Measurements from ENCODE around the gene CASP2.

CASP2 gene

GRCh38 chr7:143287935-143288826 lies at the start of gene CASP2:
Gene CASP2, plus strand, starts transcription at chr7:143288351. Its CDS starts 105 bp downstream, at chr7:143288456.
- DNase-seq (ENCODE audit: low read depth) = peak; percentile 97
- peak within 1 kb of the TSS; percentile 80 for H3K4me3 ChIP-seq (ENCODE audit: low read length)
- peak; percentile 31 for TF ChIP-seq CTCF (IDR thresholded peaks at IDR 0.05; ENCODE audit: insufficient read depth, low read depth, low read length, missing control alignments)

- no peak overlapping the region for H3K4me3 ChIP-seq (ENCODE audit: low read length)
Measured at GRCh38 chr7:143239813-143240212, 48.3 kb upstream of the CASP2 start.

GRCh38 chr7:143240291-143241168 lies 47.6 kb upstream of the CASP2 start:
- H3K4me3 ChIP-seq (ENCODE audit: low read length) = no peak overlapping the region
- DNase-seq (ENCODE audit: low read depth) = peak; percentile 85
- peak; percentile 97 for TF ChIP-seq CTCF (IDR thresholded peaks at IDR 0.05; ENCODE audit: insufficient read depth, low read depth, low read length, missing control alignments)

More at GRCh38 chr7:143239813-143240212, 48.3 kb upstream of the CASP2 start:
- peak; percentile 40 for DNase-seq (ENCODE audit: low read depth)
- TF ChIP-seq CTCF (IDR thresholded peaks at IDR 0.05; ENCODE audit: insufficient read depth, low read depth, low read length, missing control alignments) = no peak

- no peak for TF ChIP-seq CTCF (IDR thresholded peaks at IDR 0.05; ENCODE audit: insufficient read depth, low read depth, low read length, missing control alignments)
- H3K4me3 ChIP-seq (ENCODE audit: low read length) = no peak overlapping the region
- no peak for DNase-seq (ENCODE audit: low read depth)
Measured at GRCh38 chr7:143242306-143242705, 45.8 kb upstream of the CASP2 start.

- no peak overlapping the region for H3K4me3 ChIP-seq (ENCODE audit: low read length)
- no peak for DNase-seq (ENCODE audit: low read depth)
- no peak for TF ChIP-seq CTCF (IDR thresholded peaks at IDR 0.05; ENCODE audit: insufficient read depth, low read depth, low read length, missing control alignments)
Measured at GRCh38 chr7:143243111-143243510, 45.0 kb upstream of the CASP2 start.

GRCh38 chr7:143243614-143244013 lies 44.5 kb upstream of the CASP2 start:
- no peak for DNase-seq (ENCODE audit: low read depth)
- no peak overlapping the region for H3K4me3 ChIP-seq (ENCODE audit: low read length)
- no peak for TF ChIP-seq CTCF (IDR thresholded peaks at IDR 0.05; ENCODE audit: insufficient read depth, low read depth, low read length, missing control alignments)
